Naive thymus-derived CD4-positive, alpha-beta T cell (primary cell): ENCODE measurements around the gene EPB41L3. TPM values are rescaled to one million over a fixed set of nuclear protein-coding genes. Genes with fewer than 3 reads are reported as not detected.
A peak's percentile ranks its signal among the peaks of the same experiment; 100 is the strongest.

ENCODE experiments used
- ATAC-seq: fragments of 150-1000 bp; cut with Tn5 transposase; 2 replicates; pipeline ENCODE4 v1.10.0; 2021; ENCODE audit warnings: mild to moderate bottlenecking, moderate library complexity
- CTCF ChIA-PET: fragments of 350-600 bp; sonication (Branson Sonifier 250); formaldehyde crosslinking; loops from one replicate; lab custom pipeline; 2021; ENCODE audit warnings: antibody characterized with exemption; lab: Charles Lee
- POLR2A ChIA-PET: fragments of 350-600 bp; sonication (Branson Sonifier 250); formaldehyde crosslinking; loops from one replicate; lab custom pipeline; 2021; ENCODE audit warnings: antibody characterized with exemption, inconsistent platforms; lab: Charles Lee
- DNase-seq, 9 donors: peaks; one replicate each; pipeline versions ENCODE4 v3.0.0 to v3.0.0-alpha.2; 2020 to 2022; ENCODE audit warnings: mixed read lengths in 1 of 9
- H3K27ac ChIP-seq: one replicate; pipeline ENCODE4 v1.7.0; 2013; ENCODE audit warnings: mild to moderate bottlenecking, low read depth, low read length, moderate library complexity
- H3K27me3 ChIP-seq, 2 donors: one replicate each; pipeline ENCODE4 v1.7.0; 2013; ENCODE audit warnings: low read length in 2 of 2, mild to moderate bottlenecking in 2 of 2, moderate library complexity in 2 of 2; ENCODE audit not compliant: control insufficient read depth in 2 of 2, insufficient read depth in 2 of 2
- H3K36me3 ChIP-seq, 3 experiments: 1 replicate in 2 of 3; 2 replicates in 1 of 3; pipeline ENCODE4 v1.7.0; 2013; ENCODE audit warnings: low read length in 3 of 3, mild to moderate bottlenecking in 3 of 3, moderate library complexity in 1 of 3; ENCODE audit not compliant: insufficient read depth in 3 of 3, control insufficient read depth in 2 of 3
- H3K4me1 ChIP-seq, 2 donors: one replicate each; pipeline ENCODE4 v1.7.0; 2013; ENCODE audit warnings: low read length in 2 of 2, mild to moderate bottlenecking in 2 of 2, moderate library complexity in 1 of 2; ENCODE audit not compliant: control insufficient read depth in 2 of 2, insufficient read depth in 2 of 2
- H3K4me3 ChIP-seq: 2 replicates; pipeline ENCODE4 v1.7.0; 2013; ENCODE audit warnings: mild to moderate bottlenecking, low read length
- H3K9me3 ChIP-seq, 3 experiments: 1 replicate in 2 of 3; 2 replicates in 1 of 3; pipeline ENCODE4 v1.7.0; 2013; ENCODE audit warnings: low read length in 3 of 3; ENCODE audit not compliant: control insufficient read depth in 2 of 3
- H3K27ac Mint-ChIP-seq, 9 donors: one replicate each; pipeline ENCODE4 v1.8.0; 2020 to 2022; ENCODE audit warnings: mixed read lengths in 9 of 9, mild to moderate bottlenecking in 8 of 9, moderate library complexity in 5 of 9, inconsistent platforms in 2 of 9
- H3K27me3 Mint-ChIP-seq, 5 donors: one replicate each; pipeline ENCODE4 v1.8.0; 2021 to 2022; ENCODE audit warnings: mixed read lengths in 5 of 5, mild to moderate bottlenecking in 1 of 5
- H3K36me3 Mint-ChIP-seq, 5 donors: one replicate each; pipeline ENCODE4 v1.8.0; 2020 to 2022; ENCODE audit warnings: mixed read lengths in 5 of 5, mild to moderate bottlenecking in 3 of 5, inconsistent platforms in 1 of 5
- H3K4me1 Mint-ChIP-seq, 7 donors: one replicate each; pipeline ENCODE4 v1.8.0; 2020 to 2022; ENCODE audit warnings: mixed read lengths in 7 of 7, mild to moderate bottlenecking in 3 of 7, inconsistent platforms in 1 of 7
- H3K4me3 Mint-ChIP-seq, 10 donors: one replicate each; pipeline ENCODE4 v1.8.0; 2020 to 2022; ENCODE audit warnings: mild to moderate bottlenecking in 10 of 10, mixed read lengths in 10 of 10, moderate library complexity in 6 of 10, inconsistent platforms in 2 of 10
- H3K9me3 Mint-ChIP-seq, 11 donors: one replicate each; pipeline ENCODE4 v1.8.0; 2020 to 2022; ENCODE audit warnings: mixed read lengths in 11 of 11, mild to moderate bottlenecking in 4 of 11, inconsistent platforms in 1 of 11, moderate library complexity in 1 of 11
- intact Hi-C, 2 donors: fragments of 100-400 bp; cut with micrococcal nuclease; formaldehyde crosslinking; loops; one replicate each; pipeline ENCODE4 v1.15.1; 2023
- polyA plus RNA-seq, 2 donors: library from polyadenylated mRNA; unstranded; fragments of 300-500 nt; fragmentation: Illumina TruSeq; gene quantifications; one replicate each; pipeline ENCODE4 v1.2.3, GENCODE V29; 2021
- total RNA-seq, 6 experiments: library from RNA in 5 of 6; stranded (reverse) in 5 of 6; gene quantifications; 1 replicate in 5 of 6; 2 replicates in 1 of 6; pipeline ENCODE4 v1.2.3 and lab custom pipeline; 2021 to 2026

The EPB41L3 gene
- total and polyA plus RNA-seq, 7 experiments from 2014 or later = 1.5 to 35.5 (median 12.5) TPM

- Mint-ChIP-seq H3K27me3 (peaks cover 34 to 50% (median 43%) of the 10 kb centered on the region in 5 donors), H3K4me3 (no peak overlapping the region), H3K27ac (no peak overlapping the region), H3K4me1 (peaks cover 3 to 15% (median 8%) of the 10 kb centered on the region in 7 donors), H3K9me3 (no peaks in the 10 kb centered on the region), H3K36me3 (no peaks in the 10 kb centered on the region)
- intact Hi-C loops = loop anchor here (1.0 to 10.0 kb wide), 5 partner anchors 58 to 473 kb away; no protein-coding TSS in a partner anchor
- Histone ChIP-seq H3K27me3 (no peaks in the 10 kb centered on the region), H3K4me3 (no peak overlapping the region), H3K9me3 (no peaks in the 10 kb centered on the region), H3K27ac (no peak overlapping the region), H3K4me1 (no peaks in the 10 kb centered on the region), H3K36me3 (no peaks in the 10 kb centered on the region)
- ChIA-PET CTCF (interaction anchor here (1.2 kb wide), 1 partner anchor 90 kb away, joined by 3 read pairs; no protein-coding TSS in a partner anchor), POLR2A (no interaction called here)
- DNase-seq (peak in 3 of 9 donors; percentile 7 to 26 (median 16)), ATAC-seq (peak; percentile 56)
Observed at GRCh38 chr18:5546660-5547059, 2.9 kb upstream of the EPB41L3 start.

- H3K27ac Mint-ChIP-seq = no peak overlapping the region
- peak in 4 of 9 donors; percentile 1 to 17 (median 10) for DNase-seq
- CTCF ChIA-PET = no interaction called here
- H3K4me3 Mint-ChIP-seq = peak overlapping the region in 5 of 10 donors; percentile 70 to 83 (median 81)
- H3K27me3 Mint-ChIP-seq = peaks cover 42 to 60% (median 54%) of the 10 kb centered on the region in 5 donors
- intact Hi-C loops = loop anchor here (5.0 to 10.0 kb wide), 3 partner anchors 62 to 438 kb away; partner anchors contain the start of gene ZBTB14 (in 1 of the 2)
- H3K9me3 ChIP-seq = no peaks in the 10 kb centered on the region
- ATAC-seq = peak; percentile 51
- H3K9me3 Mint-ChIP-seq = peaks cover 0 to 1% (median 0%) of the 10 kb centered on the region in 11 donors
- no peaks in the 10 kb centered on the region for H3K27me3 ChIP-seq
- H3K4me1 Mint-ChIP-seq = peaks cover 3 to 22% (median 14%) of the 10 kb centered on the region in 7 donors
- H3K36me3 Mint-ChIP-seq = no peaks in the 10 kb centered on the region
- no peak overlapping the region for H3K27ac ChIP-seq
- H3K4me3 ChIP-seq = no peak overlapping the region
- H3K36me3 ChIP-seq = no peaks in the 10 kb centered on the region
- H3K4me1 ChIP-seq = no peaks in the 10 kb centered on the region
- POLR2A ChIA-PET = no interaction called here
Observed at GRCh38 chr18:5543036-5543680, 639 bp downstream of the EPB41L3 start.

GRCh38 chr18:5542515-5543035 lies 1.2 kb downstream of the EPB41L3 start:
- Histone ChIP-seq H3K36me3 (no peaks in the 10 kb centered on the region), H3K9me3 (no peaks in the 10 kb centered on the region), H3K27me3 (no peaks in the 10 kb centered on the region), H3K27ac (no peak overlapping the region), H3K4me1 (no peaks in the 10 kb centered on the region), H3K4me3 (no peak overlapping the region)
- Mint-ChIP-seq H3K36me3 (no peaks in the 10 kb centered on the region), H3K9me3 (peaks cover 0 to 1% (median 0%) of the 10 kb centered on the region in 11 donors), H3K4me3 (peak overlapping the region in 9 of 10 donors; percentile 37 to 83 (median 75)), H3K27me3 (peaks cover 41 to 58% (median 51%) of the 10 kb centered on the region in 5 donors), H3K4me1 (peaks cover 3 to 22% (median 14%) of the 10 kb centered on the region in 7 donors), H3K27ac (peak overlapping the region in 4 of 9 donors; percentile 40 to 77 (median 48))
- intact Hi-C loops = loop anchor here (5.0 to 10.0 kb wide), 3 partner anchors 62 to 438 kb away; partner anchors contain the start of gene ZBTB14 (in 1 of the 2)
- peak; percentile 37 for ATAC-seq
- ChIA-PET POLR2A (interaction anchor here (0.9 kb wide), 1 partner anchor 246 kb away, joined by 3 read pairs; no protein-coding TSS in a partner anchor), CTCF (no interaction called here)
- peak in 2 of 9 donors; percentile 7 to 11 for DNase-seq

DNA sequence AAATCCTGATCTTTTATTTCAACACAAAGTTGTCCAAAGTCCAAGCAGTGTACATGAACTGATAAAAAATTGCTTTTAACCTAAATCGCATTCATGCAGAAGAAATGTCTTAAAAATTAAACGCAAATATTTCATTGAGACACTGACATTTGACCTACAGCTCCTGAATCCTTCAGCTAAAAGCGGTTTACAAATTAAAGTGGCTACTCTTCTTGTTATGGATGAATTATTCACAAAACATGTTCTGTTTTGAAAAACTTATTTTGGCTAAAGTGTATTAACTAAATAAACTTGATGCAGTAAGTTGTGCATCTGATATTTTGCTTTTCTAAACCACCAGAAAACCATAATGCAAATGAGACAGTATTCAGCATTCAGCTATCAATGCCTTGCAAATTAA lies 2.2 kb downstream of the EPB41L3 start:
- Mint-ChIP-seq H3K4me3 (peak overlapping the region in 4 of 10 donors; percentile 70 to 82 (median 78)), H3K36me3 (no peaks in the 10 kb centered on the region), H3K4me1 (peaks cover 3 to 22% (median 12%) of the 10 kb centered on the region in 7 donors), H3K27me3 (peaks cover 33 to 53% (median 42%) of the 10 kb centered on the region in 5 donors), H3K9me3 (peaks cover 0 to 1% (median 0%) of the 10 kb centered on the region in 11 donors), H3K27ac (no peak overlapping the region)
- intact Hi-C loops = loop anchor here (5.0 to 10.0 kb wide), 3 partner anchors 63 to 437 kb away; partner anchors contain the start of gene ZBTB14 (in 1 of the 2)
- H3K4me3 ChIP-seq = no peak overlapping the region
- no peaks in the 10 kb centered on the region for H3K36me3 ChIP-seq
- CTCF ChIA-PET = no interaction called here
- ATAC-seq (no peak), DNase-seq (no peak)
- H3K4me1 ChIP-seq = no peaks in the 10 kb centered on the region
- no peaks in the 10 kb centered on the region for H3K9me3 ChIP-seq
- H3K27me3 ChIP-seq = no peaks in the 10 kb centered on the region
- POLR2A ChIA-PET = interaction anchor here (0.7 to 0.9 kb wide), 2 partner anchors 46 to 245 kb away, joined by 3 read pairs; no protein-coding TSS in a partner anchor
- H3K27ac ChIP-seq = no peak overlapping the region

GRCh38 chr18:5539391-5539790 lies 4.4 kb downstream of the EPB41L3 start:
- Mint-ChIP-seq H3K9me3 (peaks cover 0 to 1% (median 0%) of the 10 kb centered on the region in 11 donors), H3K4me1 (peaks cover 3 to 19% (median 12%) of the 10 kb centered on the region in 7 donors), H3K27ac (no peak overlapping the region), H3K4me3 (no peak overlapping the region), H3K27me3 (peaks cover 28 to 38% (median 29%) of the 10 kb centered on the region in 5 donors), H3K36me3 (no peaks in the 10 kb centered on the region)
- intact Hi-C loops = no loop called here
- POLR2A ChIA-PET = no interaction called here
- Histone ChIP-seq H3K27ac (no peak overlapping the region), H3K36me3 (no peaks in the 10 kb centered on the region), H3K9me3 (no peaks in the 10 kb centered on the region), H3K4me1 (no peaks in the 10 kb centered on the region), H3K4me3 (no peak overlapping the region), H3K27me3 (no peaks in the 10 kb centered on the region)
- CTCF ChIA-PET = no interaction called here
- ATAC-seq (no peak), DNase-seq (no peak)

- H3K4me3 Mint-ChIP-seq = no peak overlapping the region
- peaks cover 24 to 34% (median 26%) of the 10 kb centered on the region in 5 donors for H3K27me3 Mint-ChIP-seq
- H3K4me3 ChIP-seq = no peak overlapping the region
- H3K27ac ChIP-seq = no peak overlapping the region
- H3K27ac Mint-ChIP-seq = no peak overlapping the region
- H3K27me3 ChIP-seq = no peaks in the 10 kb centered on the region
- H3K4me1 ChIP-seq = no peaks in the 10 kb centered on the region
- intact Hi-C loops = no loop called here
- peaks cover 0 to 18% (median 12%) of the 10 kb centered on the region in 7 donors for H3K4me1 Mint-ChIP-seq
- no peaks in the 10 kb centered on the region for H3K36me3 ChIP-seq
- ATAC-seq (no peak), DNase-seq (no peak)
- H3K9me3 Mint-ChIP-seq = peaks cover 0 to 1% (median 0%) of the 10 kb centered on the region in 11 donors
- ChIA-PET POLR2A (no interaction called here), CTCF (no interaction called here)
- no peaks in the 10 kb centered on the region for H3K9me3 ChIP-seq
- no peaks in the 10 kb centered on the region for H3K36me3 Mint-ChIP-seq
Observed at GRCh38 chr18:5538544-5538943, 5.3 kb downstream of the EPB41L3 start.
